GM21825 (cell line): Measurements from ENCODE around the gene SMAD3.
A peak's percentile ranks its signal among the peaks of the same experiment; 100 is the strongest.

Experiments
- ATAC-seq: cut with Tn5 transposase; IDR thresholded peaks from one replicate; pipeline ENCODE4 v1.9.1; 2021; ENCODE audit warnings: mild to moderate bottlenecking, moderate library complexity; ENCODE audit not compliant: unreplicated experiment

The SMAD3 gene

DNA sequence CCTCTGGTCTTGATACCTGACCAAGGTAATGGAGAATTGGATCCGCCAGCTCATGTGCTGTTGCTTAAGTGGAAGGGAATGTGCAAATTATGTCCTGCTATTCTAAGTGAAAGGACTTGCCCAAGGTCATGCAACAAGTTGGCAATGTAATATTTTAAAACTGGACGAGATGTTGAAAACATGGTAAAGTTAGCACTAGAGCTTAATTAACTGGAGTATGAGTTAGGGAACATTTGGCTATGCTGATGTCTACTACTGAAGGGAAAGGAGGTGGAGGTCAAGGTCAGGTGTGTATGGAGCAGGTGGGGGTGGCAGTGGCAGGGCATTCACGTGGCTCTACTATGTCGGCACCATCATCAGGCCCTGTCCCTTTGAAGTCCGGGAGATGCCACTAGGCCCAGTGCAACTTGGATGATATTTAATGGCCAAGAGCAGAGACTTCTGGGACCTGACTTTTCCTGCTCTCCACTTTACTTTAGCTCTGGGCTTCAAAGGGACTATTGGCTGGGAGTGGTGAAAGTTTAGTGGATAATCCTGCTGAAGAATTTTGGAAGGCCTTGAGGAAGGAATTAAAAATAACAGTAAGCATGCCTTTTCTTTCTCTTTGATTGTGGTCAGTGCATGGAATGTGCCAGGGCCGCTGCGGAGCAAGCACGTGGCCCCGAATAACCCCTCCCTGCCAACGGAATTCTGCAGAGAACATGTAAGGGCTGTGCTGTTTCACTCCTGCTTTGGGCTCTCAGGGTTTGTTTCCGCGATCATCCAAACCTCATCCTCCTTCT, 14.9 kb downstream of the SMAD3 start:
- no peak for ATAC-seq

DNA sequence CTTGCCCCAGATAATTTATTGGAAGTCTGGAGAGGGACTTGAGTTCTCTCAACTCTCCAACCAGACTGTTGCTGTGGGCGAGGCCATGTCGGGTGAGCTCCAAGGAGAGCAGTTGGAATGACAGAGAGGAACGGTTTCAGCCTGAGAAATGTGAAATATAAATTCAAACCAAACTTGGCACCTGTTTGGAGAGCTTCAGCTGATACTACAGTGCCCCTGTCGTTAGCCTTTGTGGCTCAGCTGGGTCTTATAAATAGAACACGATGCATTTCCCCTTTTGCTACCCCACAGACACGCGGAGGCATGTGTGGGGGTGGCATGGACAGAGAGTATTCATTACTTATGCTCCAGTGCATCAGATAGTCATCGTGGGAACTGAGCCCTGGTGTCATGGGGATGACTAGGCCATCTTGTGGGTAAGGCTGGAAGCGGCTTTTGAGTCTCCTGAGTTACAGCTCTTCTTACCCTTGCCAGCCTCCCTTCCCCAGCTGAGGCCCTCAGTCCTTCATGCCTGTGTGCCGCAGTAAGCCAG, 15.6 kb downstream of the SMAD3 start:
- ATAC-seq: peak; percentile 43

DNA sequence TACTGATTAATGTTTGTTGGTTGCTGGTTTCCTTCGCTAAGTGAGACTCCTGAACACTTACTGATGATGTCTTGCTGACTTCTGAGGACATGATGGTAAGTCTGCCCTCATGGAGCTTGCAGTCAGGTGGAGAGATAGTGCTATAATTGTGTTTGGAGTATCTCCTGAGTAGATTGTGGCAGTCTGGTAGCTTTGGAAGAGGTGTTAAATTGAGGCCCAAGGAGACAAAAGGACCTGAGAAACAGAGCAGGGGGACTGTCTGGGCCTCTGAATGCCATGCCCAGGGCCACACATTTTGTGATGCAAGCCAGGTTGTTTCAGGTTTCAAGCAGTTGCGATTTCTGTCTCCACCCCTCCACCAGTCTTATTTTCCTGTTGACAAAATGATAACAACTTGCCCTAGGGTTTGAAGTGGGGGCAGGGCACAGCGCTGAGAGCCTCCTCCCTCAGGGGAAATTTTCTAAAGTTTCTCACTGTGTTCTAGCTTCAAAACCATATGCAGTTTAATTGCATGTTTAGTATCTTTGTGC, 16.7 kb downstream of the SMAD3 start:
- ATAC-seq: no peak

DNA sequence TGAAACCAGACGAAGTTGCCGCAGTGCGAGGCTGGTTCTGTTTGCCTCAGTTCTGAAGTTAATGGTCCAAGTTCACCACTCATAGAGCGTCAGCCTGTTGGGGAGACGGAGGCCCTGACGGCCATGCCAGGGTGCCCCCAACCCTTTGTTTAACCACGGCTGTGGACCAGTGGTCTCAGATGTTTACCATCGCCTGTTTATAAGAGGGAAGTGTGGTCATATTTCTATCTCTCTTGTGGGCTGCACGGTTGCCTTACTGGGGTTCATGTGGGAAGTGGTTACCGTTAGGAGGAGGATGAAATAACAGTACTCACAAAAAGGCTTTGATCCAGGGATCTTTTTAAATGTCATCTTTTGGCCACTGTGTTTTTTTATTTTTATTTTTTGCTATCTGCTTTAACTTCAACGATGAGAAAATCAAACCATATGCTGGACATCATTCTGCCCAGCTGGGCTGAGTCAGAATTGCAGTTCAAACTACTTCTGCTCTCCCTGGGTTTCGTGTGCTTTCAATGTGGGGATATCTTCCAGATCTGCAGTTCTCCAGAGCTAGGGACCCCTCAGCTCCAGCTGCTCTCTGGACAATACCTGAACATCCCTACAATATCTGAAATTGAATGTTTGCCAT, 17.8 kb downstream of the SMAD3 start:
- ATAC-seq: no peak

DNA sequence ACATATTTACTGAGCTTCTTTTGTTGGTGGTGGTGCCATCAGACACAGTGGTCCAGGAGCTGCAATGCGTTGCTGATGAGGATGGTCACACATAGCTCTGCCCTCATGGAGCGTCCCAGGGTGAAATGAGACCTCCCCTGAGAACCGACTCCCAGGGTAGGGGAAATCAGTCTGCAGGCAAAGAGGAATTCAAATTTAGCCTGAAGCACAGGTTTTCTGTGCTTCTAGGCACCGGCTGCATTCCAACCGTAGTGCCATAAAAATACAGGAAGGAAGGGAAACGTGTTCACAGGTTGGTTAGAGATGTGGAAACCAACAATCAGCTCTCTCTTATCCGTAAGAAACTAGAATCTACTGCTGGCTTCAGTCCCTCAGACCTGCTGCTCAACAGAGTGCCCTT, 19.2 kb downstream of the SMAD3 start:
- ATAC-seq: no peak

DNA sequence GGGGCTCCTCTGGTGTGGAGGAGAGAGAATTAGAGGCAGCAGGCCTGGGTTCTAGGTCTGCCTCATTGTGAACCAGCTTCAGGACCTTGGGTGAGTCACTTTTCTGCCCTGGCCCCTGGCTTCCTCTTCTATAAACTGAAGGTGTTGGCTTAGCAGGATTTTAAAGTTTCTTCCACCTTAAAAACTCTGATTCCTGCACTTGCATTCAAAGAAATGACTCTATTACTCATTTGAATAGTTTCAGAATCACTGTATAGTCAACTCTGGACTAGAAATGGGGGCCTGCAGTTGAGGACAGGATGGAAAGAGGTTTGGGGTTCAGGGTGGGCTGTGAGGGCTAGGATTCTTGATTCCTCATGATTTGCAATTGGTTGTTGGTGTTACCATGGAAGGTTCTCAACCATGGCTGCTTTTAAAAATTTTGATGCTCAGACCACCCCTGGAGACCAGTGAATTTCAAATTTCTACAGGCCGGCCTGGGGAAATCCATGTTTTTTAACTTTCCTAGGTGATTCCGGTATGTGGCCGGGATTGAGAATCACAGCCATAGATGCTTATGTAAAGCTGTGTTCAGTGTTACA, 19.9 kb downstream of the SMAD3 start:
- ATAC-seq: peak; percentile 29

DNA sequence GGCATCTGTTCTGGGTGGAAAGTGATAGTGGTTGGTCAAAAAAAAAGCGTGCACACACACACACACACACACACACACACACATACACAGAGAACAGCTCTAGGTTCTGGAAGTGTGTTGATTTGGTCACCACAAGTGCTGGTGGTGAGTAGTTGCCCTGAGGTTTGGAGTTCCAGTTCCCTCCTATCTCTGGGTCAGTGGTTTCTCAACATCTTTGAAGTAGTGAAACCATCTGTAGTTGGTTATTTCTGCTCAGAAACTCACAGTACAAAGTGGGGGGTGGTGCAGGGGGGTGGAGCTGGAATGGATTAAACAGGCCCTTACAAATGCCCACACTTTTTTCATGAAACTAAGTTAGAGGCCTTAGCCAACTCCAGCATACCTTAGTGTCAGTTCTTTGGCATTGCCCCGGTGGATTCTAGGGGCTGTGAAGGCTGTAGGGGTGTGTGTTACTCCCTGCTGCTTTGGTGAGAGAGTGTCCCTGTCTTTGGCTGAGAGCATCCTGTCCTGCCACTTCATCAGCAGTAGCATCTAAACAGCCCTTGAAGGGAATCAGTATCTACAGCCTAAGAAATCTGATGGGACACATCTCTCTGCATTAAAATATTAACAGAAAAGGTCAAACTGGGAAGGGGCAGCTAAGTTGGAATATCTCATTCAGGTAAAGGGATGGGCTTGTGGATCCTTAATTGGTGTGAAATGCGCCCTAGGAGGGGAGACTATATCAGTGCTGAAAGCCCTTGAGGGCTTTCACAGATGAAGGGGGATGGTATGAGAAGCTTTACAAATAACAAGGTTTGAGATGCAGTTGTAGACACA, 20.6 kb downstream of the SMAD3 start:
- ATAC-seq: peak; percentile 33

DNA sequence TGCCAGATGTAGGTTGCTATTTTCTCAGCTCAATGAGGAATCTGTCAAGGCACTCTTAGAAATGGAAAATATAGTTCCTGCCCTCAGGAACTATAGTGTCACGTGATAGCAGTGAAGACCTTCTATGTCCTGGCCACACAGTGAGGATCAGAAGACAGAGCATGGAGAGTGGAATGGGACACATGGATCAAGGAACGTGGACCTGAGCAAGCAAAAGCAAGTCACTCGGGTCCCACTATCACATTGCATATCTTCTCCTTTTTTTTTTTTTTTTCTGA, 21.2 kb downstream of the SMAD3 start:
- no peak for ATAC-seq

DNA sequence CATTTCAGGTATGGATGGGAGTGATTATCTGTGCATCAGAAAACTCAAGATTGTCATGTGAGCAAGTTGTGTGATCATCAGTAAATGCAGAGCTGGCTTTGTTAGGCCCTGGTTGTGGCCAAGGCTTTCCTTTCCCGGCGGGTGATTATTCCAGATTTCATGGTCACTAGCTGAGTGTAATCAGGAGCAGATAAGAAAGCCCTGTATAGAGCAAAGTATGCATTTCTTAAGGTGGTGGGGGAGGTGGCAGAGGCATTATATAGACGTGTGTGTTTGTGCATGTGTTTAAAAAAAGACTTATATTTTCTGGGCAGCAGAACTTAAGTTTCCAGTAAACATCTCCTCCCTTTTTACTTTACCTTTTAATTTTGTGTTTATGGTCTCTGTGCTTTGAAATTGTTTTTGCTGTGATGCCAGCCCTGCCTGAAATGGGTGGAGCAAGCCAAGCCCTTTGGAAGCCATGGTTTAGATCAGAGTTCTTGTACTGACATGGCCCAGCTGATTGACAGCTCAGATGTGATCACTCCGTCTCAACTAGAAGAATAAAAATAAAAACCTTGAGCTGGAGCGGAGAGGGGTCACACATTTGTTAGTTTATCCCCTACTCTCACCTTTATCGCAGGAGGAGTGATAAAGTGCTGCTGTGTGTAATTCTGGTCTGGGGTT, 22.2 kb downstream of the SMAD3 start:
- ATAC-seq: no peak

DNA sequence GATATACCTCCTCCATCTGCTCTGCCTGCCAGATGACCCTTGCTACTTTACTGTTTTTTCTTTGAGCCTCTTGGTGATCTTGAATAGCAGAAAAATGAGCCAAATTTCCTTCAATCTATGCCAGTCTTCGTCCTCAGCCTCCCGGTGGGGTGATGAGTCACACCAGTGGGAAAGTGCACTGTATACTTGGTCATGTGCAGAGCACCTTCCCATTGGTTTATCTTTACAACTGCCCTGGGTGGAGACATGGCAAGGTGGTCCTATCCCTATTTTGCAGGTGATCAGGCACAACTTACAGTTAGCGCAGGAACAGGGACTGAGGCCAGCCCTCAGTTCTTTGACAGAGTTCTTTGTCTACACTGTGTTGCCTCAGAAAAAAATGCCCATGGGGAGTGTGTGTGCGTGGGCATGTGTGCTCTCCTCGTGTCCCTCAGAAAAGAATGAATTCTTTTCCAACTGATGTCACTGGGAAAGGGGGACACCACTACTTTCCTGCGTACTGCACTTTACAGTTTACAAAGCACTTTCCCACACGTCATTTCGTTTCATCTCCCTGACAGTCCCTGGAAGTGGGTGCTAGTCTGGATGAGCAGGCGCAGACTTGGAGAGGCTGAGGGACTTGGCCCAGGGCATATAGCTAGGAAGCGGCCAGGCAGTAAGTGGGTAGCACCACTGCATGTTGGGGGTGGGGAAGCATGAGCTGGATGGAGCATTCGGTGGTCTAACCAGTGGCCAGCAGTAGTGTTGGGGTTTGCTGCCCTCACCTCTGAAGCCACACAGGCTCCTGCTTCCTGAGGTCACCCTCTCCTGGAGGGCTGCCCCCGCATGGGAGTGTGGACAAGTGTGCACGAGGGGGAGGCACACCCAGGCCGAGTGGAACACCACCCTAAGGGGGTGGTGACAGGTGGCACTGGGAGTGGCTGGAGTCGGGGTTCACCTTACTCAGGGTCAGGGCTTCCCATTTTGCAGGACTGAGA, 24.1 kb downstream of the SMAD3 start:
- ATAC-seq: no peak

DNA sequence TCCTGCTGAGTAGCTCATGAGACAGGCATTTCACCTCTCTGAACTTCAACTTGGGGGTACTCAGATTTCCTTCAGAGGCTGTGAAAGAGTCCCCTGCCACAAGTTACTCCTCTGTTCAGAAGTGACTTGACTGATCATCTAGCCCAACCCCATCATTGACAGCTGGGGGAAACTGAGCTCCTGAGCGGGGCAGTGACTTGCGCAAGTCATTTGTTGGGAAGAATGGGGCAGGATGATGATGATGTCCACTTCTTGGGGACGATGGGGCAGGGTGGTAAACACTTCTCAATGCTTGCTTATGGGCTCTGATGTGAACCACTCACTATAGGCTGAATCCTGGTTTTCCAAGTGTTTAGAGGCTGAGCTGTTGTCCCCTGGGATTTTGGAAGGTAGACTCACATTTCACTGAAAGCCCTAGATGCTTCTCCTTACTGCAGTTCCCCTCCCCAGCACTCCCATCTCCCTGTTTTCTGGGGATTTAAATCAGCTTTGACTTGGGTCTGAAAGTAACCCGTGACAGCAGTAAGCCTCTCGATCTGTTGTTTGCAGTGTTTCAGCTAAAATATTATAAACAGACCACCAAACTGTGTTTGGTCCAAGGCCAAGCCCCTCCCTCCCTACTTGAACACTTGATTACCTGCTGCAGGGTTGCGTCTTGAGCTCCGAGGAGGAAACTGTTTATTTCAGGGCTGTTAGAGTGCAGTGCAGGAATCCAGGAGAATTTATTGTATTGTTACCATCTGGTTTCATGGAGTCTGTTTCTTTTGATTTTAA, 25.1 kb downstream of the SMAD3 start:
- ATAC-seq: no peak

DNA sequence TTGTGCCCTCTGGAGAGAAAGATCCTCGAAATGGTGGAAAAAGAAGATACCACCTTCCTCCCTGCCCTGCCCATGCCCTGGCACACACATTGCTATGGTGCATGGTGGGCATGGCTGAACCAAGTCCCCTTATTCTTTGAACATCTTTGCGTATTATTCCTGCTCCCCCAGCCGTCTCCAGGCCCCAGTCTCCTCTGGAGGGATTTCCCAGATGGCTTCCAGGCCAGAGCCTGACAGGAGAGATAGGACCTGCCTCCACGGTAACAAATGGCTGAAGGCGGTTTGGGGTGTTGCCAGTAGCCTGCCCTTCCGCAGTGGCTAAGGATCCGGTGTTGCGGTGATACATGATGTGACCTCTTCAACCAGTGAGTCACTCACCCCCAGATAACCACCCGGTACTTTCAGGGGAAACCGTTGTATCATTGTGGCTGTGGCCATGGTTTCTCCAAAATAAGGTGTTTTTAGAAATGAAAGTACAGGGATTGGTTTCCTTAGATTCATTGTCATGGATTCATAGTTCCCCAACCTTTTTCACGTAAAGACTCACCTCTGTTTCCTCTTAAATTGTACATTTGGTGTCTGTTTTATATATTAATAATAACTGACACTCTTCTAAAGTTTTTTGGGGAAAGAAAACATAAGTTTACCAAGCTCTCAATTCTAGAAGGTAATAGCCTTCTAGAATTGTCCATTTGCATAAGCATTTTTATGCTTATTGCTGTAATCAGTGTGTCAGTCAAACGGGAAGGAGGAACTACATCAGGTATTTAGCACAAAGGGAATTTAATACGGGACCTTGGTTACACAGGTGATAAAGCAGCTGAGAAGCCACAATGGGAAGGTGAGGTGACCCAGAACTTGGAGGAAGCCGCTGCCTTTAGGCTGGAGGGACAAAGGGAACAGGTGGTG, 25.9 kb downstream of the SMAD3 start:
- peak; percentile 64 for ATAC-seq

DNA sequence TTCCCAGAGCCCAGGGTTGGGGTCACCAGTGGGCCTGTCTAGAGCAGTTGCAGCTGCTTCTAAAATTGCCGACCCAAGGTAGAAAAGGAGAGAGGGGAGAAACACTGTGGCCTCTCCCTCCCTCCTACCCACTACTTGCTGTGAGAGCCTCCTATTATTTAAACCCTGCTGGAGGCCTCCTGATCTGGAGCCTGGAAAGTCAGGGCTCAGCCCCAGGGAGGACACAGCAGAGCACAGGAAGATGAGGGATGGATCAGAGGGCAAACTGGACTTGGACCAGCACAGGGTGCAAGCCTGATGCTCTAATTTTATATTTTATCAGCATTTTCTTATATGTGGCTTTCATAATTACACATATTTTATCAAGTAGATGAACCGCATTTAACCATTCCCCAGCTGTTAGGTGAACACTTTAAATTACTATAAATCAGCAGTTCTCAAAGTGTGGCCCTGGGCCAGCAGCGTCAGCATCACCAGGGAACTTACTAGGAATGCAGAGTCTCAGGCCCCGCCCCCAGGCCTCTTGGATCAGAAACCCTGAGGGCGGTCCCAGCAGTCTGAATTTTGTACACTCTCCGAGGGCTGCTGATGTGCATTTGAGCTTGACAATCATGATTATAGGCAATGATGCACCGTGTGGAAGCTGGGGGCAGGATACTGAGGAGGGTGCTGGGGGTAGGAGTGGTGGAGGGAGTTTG, 26.7 kb downstream of the SMAD3 start:
- no peak for ATAC-seq

DNA sequence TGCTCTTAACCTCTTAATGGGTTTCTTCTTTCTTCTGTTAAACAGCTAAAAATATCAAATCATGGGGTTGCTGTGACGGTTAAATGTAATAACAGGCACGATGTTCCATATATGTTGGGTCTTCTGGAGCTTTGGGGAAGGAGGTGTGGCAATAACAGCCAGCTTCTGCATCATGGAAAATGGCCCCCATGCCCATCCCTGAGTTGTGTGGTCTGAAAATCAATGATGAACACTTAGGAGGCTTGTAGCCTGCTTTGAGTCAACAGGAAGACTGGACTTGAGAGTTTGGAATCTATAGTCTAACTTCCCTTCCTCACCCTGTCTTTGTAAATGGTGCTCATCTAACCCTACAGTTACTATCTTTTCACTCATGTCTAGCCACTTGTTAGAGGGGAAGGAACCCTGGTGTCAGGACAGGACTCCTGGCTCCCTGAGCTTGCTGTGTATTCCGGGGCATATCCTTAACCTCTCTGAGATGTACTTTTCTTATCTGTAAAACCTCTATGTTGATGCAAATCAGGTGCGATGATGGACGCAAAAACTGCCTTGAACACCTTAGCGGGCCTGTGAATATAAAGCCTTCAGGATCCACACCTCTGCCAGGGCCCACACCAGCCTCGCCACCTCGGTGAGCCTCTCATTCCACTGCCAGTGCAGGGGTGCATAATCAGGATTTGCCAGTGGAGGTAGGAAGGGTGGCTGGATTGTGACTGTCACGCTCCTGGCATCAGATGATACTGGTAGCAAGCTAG, 27.5 kb downstream of the SMAD3 start:
- ATAC-seq: no peak

DNA sequence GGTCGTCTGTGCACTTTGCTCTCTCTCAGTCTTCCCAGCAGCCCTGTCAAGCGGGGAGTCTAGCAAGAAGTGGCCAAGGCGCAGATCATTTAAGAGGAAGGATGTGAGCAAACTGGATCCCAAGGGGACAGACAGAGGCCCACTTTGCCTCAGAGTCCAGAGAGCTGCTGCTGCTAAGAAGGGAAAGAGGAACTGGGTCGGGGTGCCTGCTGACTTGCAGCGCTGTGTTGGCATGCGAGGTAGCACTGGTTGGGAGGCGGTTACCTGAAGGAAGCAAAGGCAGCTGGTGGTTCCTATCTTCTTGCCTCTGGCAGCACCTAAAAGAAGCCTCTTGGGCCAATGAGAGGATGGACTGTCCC, 28.1 kb downstream of the SMAD3 start:
- ATAC-seq: peak; percentile 42

DNA sequence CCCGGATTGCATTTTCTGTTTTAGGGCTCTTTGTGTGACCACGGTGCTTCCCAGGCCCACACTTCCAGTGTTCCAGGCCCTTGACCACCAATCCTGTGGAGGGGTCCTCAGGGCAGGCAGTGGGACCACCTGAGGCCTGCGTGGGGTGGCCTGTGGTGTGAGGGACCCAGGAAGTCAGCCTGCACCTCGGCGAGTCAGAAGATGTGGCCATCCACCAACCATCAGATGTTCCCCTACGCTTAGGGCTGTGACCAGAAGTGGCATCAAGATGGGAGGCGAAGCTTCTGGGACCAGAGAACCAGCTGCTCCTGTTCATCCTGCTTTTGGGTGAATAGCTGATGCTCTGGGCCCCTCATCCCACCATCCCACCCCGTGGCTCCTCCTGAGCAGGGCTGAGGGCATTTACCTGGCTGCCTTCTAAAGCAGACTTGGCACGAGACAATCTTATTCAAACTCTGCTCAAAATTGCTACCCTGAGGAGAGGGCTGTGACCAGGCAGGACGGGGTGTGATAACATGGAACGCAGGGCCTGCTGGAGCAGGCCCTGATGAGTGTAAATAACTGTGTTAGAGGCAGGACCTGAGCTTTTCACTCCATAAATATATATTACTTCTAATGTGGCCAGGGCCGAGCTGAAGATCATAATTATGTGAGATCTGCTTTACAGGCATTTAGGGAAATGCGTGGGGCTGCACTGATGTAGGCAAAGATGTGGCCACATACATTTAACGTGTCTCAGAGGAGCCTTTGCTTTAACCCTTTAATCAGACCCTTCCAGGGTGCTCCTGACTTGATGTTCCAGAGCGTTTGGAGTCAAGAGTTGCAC, 28.8 kb downstream of the SMAD3 start:
- no peak for ATAC-seq
